ENCODE results near the gene MB. TPM values are rescaled to one million over a fixed set of nuclear protein-coding genes. Genes with fewer than 3 reads are reported as not detected.

The MB gene
- total RNA-seq, 1 donor from 2014 or later, result not detected

DNA sequence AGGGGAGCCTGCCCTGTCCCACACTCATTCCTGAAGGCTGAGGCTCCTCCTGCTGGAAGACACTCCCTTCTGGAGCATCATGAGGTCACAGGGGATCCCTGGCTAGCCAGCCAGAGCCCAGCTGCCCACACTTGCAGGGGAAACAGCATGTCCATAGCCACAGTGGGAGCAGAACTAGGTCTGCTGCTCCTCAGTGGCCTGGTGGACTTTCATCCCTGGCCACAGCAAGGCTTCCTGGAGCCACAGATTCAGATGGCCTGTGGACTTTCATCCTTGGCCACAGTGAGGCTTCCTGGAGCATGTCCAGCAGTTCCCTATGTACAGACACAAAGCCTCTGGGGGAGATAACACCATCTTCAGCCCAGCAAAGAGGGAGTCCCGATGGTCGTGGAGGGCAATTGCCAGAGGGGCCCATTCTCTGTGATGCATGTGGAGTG is 25.2 kb upstream of the MB start:
- H3K27me3 ChIP-seq (ENCODE audit: control insufficient read depth, insufficient read depth, low read length), result no peaks in the 10 kb centered on the region
- DNase-seq (ENCODE audit: low read depth) (no peak), FAIRE-seq (no peak)
- TF ChIP-seq, protein P1, sequence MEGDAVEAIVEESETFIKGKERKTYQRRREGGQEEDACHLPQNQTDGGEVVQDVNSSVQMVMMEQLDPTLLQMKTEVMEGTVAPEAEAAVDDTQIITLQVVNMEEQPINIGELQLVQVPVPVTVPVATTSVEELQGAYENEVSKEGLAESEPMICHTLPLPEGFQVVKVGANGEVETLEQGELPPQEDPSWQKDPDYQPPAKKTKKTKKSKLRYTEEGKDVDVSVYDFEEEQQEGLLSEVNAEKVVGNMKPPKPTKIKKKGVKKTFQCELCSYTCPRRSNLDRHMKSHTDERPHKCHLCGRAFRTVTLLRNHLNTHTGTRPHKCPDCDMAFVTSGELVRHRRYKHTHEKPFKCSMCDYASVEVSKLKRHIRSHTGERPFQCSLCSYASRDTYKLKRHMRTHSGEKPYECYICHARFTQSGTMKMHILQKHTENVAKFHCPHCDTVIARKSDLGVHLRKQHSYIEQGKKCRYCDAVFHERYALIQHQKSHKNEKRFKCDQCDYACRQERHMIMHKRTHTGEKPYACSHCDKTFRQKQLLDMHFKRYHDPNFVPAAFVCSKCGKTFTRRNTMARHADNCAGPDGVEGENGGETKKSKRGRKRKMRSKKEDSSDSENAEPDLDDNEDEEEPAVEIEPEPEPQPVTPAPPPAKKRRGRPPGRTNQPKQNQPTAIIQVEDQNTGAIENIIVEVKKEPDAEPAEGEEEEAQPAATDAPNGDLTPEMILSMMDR (IDR thresholded peaks at IDR 0.05; ENCODE audit: insufficient read depth, low read length, severe bottlenecking), result no peak
- no peak overlapping the region for H3K4me3 ChIP-seq (ENCODE audit: low read depth, low read length)
- H3K36me3 ChIP-seq (ENCODE audit: control insufficient read depth, insufficient read depth, low read length), result no peaks in the 10 kb centered on the region

DNA sequence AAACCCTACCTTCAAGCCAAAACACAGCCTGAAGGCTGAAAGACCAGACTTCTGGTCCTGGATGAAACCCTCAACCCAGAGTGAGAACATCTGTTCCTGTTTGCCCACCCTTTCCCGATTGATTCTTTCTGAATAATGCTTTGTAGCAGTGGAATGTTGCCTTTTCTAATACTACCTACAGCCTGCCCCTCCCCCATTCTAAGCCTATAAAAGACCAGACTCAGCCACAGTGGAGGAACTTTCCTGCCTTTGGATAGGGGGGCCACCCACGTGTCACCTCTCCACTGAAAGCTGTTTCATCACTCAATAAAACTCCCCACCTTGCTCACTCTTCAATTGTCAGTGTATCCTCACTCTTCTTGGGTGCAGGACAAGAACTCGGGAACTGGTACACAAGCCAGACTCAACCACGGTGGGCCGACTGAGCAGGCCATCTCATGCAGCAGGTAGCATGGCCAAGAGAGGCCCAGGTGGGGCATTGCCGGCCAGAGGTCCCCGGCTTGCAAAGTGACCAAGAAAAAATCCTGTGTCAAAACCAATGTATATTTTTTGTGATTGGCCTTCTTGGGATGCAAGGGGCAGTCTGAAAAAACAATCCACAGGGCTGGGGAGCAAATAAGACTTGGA is 24.5 kb upstream of the MB start:
- no peaks in the 10 kb centered on the region for H3K27me3 ChIP-seq (ENCODE audit: control insufficient read depth, insufficient read depth, low read length)
- H3K4me3 ChIP-seq (ENCODE audit: low read depth, low read length), result no peak overlapping the region
- TF ChIP-seq, protein P1 (IDR thresholded peaks at IDR 0.05; ENCODE audit: insufficient read depth, low read length, severe bottlenecking), result no peak
- DNase-seq (ENCODE audit: low read depth), result no peak
- H3K36me3 ChIP-seq (ENCODE audit: control insufficient read depth, insufficient read depth, low read length), result no peaks in the 10 kb centered on the region
- FAIRE-seq, result peak; percentile 18

DNA sequence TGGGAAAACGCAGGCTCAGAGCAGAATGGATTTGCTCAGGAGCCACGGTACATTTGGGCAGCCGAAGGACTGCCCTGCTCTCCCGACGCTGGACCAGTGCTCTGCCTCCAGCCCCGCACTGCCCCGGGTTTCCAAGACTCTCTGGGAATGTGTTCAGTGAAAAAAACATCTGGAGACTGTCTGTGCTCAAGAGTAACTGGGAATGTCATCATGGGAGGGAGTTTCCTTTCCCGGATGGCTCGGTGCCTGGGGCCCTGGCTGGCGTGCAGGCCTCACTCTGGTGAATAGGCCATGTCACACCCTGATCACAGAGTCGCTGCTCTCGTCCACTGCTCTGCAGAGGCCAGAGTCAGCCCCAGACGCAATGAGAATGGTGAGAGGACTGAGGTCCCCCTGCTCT is 21.3 kb upstream of the MB start:
- FAIRE-seq, result no peak
- no peaks in the 10 kb centered on the region for H3K27me3 ChIP-seq (ENCODE audit: control insufficient read depth, insufficient read depth, low read length)
- H3K36me3 ChIP-seq (ENCODE audit: control insufficient read depth, insufficient read depth, low read length), result no peaks in the 10 kb centered on the region
- no peak overlapping the region for H3K4me3 ChIP-seq (ENCODE audit: low read depth, low read length)
- DNase-seq (ENCODE audit: low read depth), result no peak
- TF ChIP-seq, protein P1 (IDR thresholded peaks at IDR 0.05; ENCODE audit: insufficient read depth, low read length, severe bottlenecking), result no peak

DNA sequence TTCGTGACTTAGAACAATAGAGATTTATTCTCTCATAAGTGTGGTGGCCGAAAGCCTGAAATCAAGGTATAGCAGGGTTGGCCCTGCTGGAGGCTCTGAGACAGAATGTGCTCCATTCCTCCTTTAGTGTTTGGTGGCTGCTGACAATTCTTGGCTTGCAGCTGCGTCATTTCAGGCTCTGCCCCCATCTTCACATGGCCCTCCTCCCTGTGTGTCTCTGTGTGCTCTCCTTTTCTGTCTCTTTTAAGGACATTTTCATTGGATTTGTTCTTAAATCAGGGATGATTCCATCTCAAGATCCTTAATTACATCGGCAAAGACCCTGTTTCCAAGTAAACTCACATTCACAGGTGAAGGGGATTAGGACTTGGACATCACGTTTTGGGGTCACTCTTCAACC is 20.9 kb upstream of the MB start:
- H3K36me3 ChIP-seq (ENCODE audit: control insufficient read depth, insufficient read depth, low read length), result no peaks in the 10 kb centered on the region
- H3K27me3 ChIP-seq (ENCODE audit: control insufficient read depth, insufficient read depth, low read length), result no peaks in the 10 kb centered on the region
- TF ChIP-seq, protein P1 (IDR thresholded peaks at IDR 0.05; ENCODE audit: insufficient read depth, low read length, severe bottlenecking), result no peak
- no peak for DNase-seq (ENCODE audit: low read depth)
- no peak overlapping the region for H3K4me3 ChIP-seq (ENCODE audit: low read depth, low read length)
- FAIRE-seq, result no peak

DNA sequence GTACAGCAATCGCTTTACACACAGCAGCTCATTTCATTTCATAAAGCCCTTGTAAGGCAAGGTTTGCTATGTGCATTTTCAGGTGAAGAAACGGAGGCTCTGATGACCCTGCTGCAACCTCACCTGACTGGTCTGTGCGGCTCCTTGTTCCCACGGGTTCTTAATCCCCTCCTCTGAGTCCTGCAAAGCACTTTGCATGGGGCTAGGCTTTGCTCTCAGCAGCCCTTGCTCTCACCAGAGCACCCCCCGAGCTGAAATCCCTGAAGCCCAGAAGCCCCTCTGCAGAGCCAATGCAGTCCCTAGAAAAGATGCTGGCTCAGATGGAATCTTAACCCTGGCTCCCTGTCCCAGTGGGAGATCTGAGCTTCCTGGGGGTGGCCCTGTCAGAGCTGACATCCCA is 20.1 kb upstream of the MB start:
- TF ChIP-seq, protein P1 (IDR thresholded peaks at IDR 0.05; ENCODE audit: insufficient read depth, low read length, severe bottlenecking), result no peak
- no peaks in the 10 kb centered on the region for H3K27me3 ChIP-seq (ENCODE audit: control insufficient read depth, insufficient read depth, low read length)
- H3K4me3 ChIP-seq (ENCODE audit: low read depth, low read length), result no peak overlapping the region
- DNase-seq (ENCODE audit: low read depth) (no peak), FAIRE-seq (no peak)
- H3K36me3 ChIP-seq (ENCODE audit: control insufficient read depth, insufficient read depth, low read length), result no peaks in the 10 kb centered on the region

DNA sequence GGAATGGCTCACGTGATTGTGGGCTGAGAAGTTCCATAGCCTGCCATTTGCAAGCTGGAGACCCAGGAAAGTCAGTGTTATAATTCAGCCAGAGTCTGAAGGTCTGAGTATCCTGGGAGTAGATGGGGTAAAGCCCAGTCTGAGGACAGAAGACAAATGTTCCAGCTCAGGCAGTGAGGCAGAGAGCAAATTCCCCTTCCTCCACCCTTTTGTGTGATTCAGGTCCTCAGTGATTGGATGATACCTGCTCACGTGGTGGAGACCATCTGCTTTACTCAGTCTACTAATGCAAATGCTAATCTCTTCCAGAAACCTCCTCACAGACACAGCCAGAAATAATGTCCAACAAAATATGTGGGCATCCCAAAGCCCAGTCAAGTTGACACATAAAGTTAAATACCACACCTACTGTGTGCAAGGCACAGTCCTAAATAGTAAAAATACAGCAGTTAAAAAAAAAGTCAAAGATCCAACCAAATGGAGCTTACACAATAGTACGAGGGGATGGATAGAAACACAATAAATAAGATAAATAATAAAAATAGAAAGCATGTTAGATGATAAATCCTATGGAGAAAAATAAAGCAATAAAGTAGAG is 17.9 kb upstream of the MB start:
- DNase-seq (ENCODE audit: low read depth), result no peak
- Histone ChIP-seq H3K36me3 (ENCODE audit: control insufficient read depth, insufficient read depth, low read length) (no peaks in the 10 kb centered on the region), H3K4me3 (ENCODE audit: low read depth, low read length) (no peak overlapping the region), H3K27me3 (ENCODE audit: control insufficient read depth, insufficient read depth, low read length) (no peaks in the 10 kb centered on the region)
- TF ChIP-seq, protein P1 (IDR thresholded peaks at IDR 0.05; ENCODE audit: insufficient read depth, low read length, severe bottlenecking), result no peak
- no peak for FAIRE-seq
